Suprapubic skin (tissue), 4 donors: ENCODE results near the gene EPB41L4A.

Experiments
- CTCF ChIP-seq, 2 donors: fragments of 200-600 bp in 1 of 2; fragments of 450-650 bp in 1 of 2; sonication (generic) in 1 of 2; IDR thresholded peaks; one replicate each; pipeline ENCODE4 v1.5.1; 2016 to 2019; ENCODE audit warnings: antibody characterized with exemption in 2 of 2, mild to moderate bottlenecking in 1 of 2, moderate library complexity in 1 of 2
- EP300 ChIP-seq: sonication (generic); formaldehyde crosslinking; IDR thresholded peaks from one replicate; pipeline ENCODE4 v1.6.1; 2017; ENCODE audit warnings: antibody characterized with exemption
- POLR2A ChIP-seq, 2 donors: fragments of 450-650 bp; IDR thresholded peaks; one replicate each; pipeline ENCODE4 v1.6.1; 2017; ENCODE audit warnings: antibody characterized with exemption in 2 of 2, mild to moderate bottlenecking in 2 of 2, moderate library complexity in 2 of 2
- POLR2AphosphoS5 ChIP-seq, 3 donors: sonication (generic); formaldehyde crosslinking; IDR thresholded peaks; one replicate each; pipeline ENCODE4 v1.6.1; 2017; ENCODE audit warnings: antibody characterized with exemption in 3 of 3

- no peak for TF ChIP-seq CTCF (IDR thresholded peaks at IDR 0.05)
- no peak for TF ChIP-seq POLR2AphosphoS5 (IDR thresholded peaks at IDR 0.05)
- no peak for TF ChIP-seq POLR2A (IDR thresholded peaks at IDR 0.05)
- TF ChIP-seq EP300, result no peak
These were observed 95.9 kb downstream of the EPB41L4A start for GRCh38 chr5:112323166-112323565.
